Measurements from ENCODE around the gene DLGAP3.

DNA sequence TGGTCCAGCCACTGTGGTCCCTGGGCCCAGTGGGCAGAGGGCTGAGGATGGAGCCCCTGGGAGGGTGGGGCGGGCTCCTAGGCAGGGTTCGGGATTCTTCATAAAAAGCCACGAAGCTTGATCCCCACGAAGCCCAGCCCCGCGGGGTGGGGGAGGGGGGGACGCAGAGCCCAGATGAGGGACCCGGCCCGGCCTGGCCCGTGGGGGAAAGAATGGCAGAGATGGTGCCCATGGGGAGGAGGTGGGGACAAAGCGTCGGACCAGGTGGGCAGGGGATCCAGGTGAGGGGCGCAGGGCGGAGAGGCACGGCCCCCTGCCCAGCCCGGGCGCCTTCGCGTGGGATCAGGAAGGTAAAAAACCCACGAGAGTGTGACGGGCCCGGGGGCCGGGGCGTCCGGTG, 63.9 kb downstream of the DLGAP3 start:
- TF ChIP-seq CTCF (IDR thresholded peaks at IDR 0.05) (no peak), POLR2A (IDR thresholded peaks at IDR 0.05) (no peak), POLR2AphosphoS5 (IDR thresholded peaks at IDR 0.05; ENCODE audit: insufficient read depth in 1 of 2, low read depth in 1 of 2) (no peak)
